HepG2 (cell line): ENCODE data around the gene MRNIP. TPM values are rescaled to one million over a fixed set of nuclear protein-coding genes. Genes with fewer than 3 reads are reported as not detected.

Experiments used
- ATAC-seq: fragments of 200-7000 bp; cut with Tn5 transposase; 3 replicates; pipeline ENCODE4 v1.9.1; 2020; ENCODE audit warnings: mild to moderate bottlenecking, moderate library complexity
- BruUV-seq: library from RNA; stranded (reverse); fragments of 400-500 nt; replicated peaks from 2 replicates; lab custom pipeline; 2021; lab: Mats Ljungman, UMichigan
- CTCF ChIA-PET: fragments of 300-600 bp; formaldehyde crosslinking; extraction: SDS; loops from one replicate; lab custom pipeline; 2021; ENCODE audit warnings: low total read pairs, inconsistent platforms, low intra/inter-chr PET ratio; lab: Yijun Ruan, JAX
- POLR2A ChIA-PET: fragments of 350-600 bp; sonication (Branson Sonifier 250); formaldehyde crosslinking; loops from one replicate; lab custom pipeline; 2020; ENCODE audit warnings: antibody characterized with exemption, inconsistent platforms; lab: Yijun Ruan, JAX
- DNase-seq: peaks from one replicate; pipeline ENCODE4 v3.0.0-alpha.2; 2015; ENCODE audit warnings: low spot score
- FAIRE-seq: peaks from 3 replicates; lab custom pipeline; 2011; peaks lifted over from hg19 to GRCh38; lab: Jason Lieb, UNC
- H2AFZ ChIP-seq: one replicate; pipeline ENCODE4 v1.6.1; 2011; ENCODE audit warnings: low read length, inconsistent platforms
- H3K27ac ChIP-seq: fragments of 300-600 bp; 3 replicates; pipeline ENCODE4 v1.8.0; 2011; ENCODE audit warnings: mixed run types, mild to moderate bottlenecking, mixed read lengths, low read length, inconsistent platforms; ENCODE audit not compliant: insufficient read depth; ENCODE audit errors: extremely low read length
- H3K27me3 ChIP-seq, 2 experiments: fragments of 200-600 bp in 1 of 2; 2 replicates in 1 of 2; 3 replicates in 1 of 2; pipeline versions ENCODE4 v1.6.0 to v1.8.0; 2011; ENCODE audit warnings: low read length in 2 of 2, mild to moderate bottlenecking in 2 of 2, moderate library complexity in 2 of 2, inconsistent platforms in 1 of 2; ENCODE audit not compliant: insufficient read depth in 2 of 2, control insufficient read depth in 1 of 2
- H3K36me3 ChIP-seq, 2 experiments: fragments of 200-600 bp in 1 of 2; replicated peaks in 1 of 2; 2 replicates in 1 of 2; 3 replicates in 1 of 2; pipeline versions ENCODE4 v1.5.1 to v1.8.0; 2011; ENCODE audit warnings: low read length in 2 of 2, inconsistent platforms in 1 of 2; ENCODE audit not compliant: insufficient read depth in 2 of 2, control insufficient read depth in 1 of 2
- H3K4me1 ChIP-seq: 2 replicates; pipeline ENCODE4 v1.5.1; 2012; ENCODE audit warnings: low read length, inconsistent platforms; ENCODE audit not compliant: insufficient read depth
- H3K4me2 ChIP-seq: 2 replicates; pipeline ENCODE4 v1.6.0; 2011; ENCODE audit warnings: low read depth, low read length, inconsistent platforms
- H3K4me3 ChIP-seq, 3 experiments: fragments of 200-600 bp in 1 of 3; sonication (generic), shearing (Covaris generic) in 1 of 3; replicated peaks in 1 of 3; 2 replicates each; pipeline ENCODE4 v1.5.1; 2011 to 2016; ENCODE audit warnings: low read length in 3 of 3, inconsistent platforms in 2 of 3, low read depth in 2 of 3, mild to moderate bottlenecking in 2 of 3, control low read depth in 1 of 3, mixed read lengths in 1 of 3; ENCODE audit not compliant: insufficient read depth in 1 of 3
- H3K79me2 ChIP-seq: one replicate; pipeline ENCODE4 v1.6.1; 2011; ENCODE audit warnings: low read length, inconsistent platforms; ENCODE audit not compliant: insufficient read depth
- H3K9ac ChIP-seq: 2 replicates; pipeline ENCODE4 v1.6.0; 2011; ENCODE audit warnings: mild to moderate bottlenecking, low read depth, low read length, inconsistent platforms; ENCODE audit not compliant: insufficient read depth
- H3K9me3 ChIP-seq: 2 replicates; pipeline ENCODE4 v1.5.1; 2012; ENCODE audit warnings: mild to moderate bottlenecking, low read length
- H4K20me1 ChIP-seq: 2 replicates; pipeline ENCODE4 v1.6.0; 2011; ENCODE audit warnings: inconsistent platforms, mild to moderate bottlenecking, low read length, moderate library complexity; ENCODE audit not compliant: insufficient read depth
- BCL3 ChIP-seq: sonication (generic); formaldehyde crosslinking; IDR thresholded peaks from 2 replicates; pipeline ENCODE4 v1.5.1; 2020; ENCODE audit warnings: mild to moderate bottlenecking, missing genetic modification reagents, moderate library complexity
- GATAD1 ChIP-seq: IDR thresholded peaks from 2 replicates; pipeline ENCODE4 v1.6.1; 2016; ENCODE audit warnings: missing genetic modification reagents, missing compliant biosample characterization
- HNF4A ChIP-seq: sonication (generic); formaldehyde crosslinking; IDR thresholded peaks from 2 replicates; pipeline ENCODE4 v1.4.0; 2020; ENCODE audit warnings: missing genetic modification reagents
- KMT2A ChIP-seq: sonication (generic); formaldehyde crosslinking; IDR thresholded peaks from 2 replicates; pipeline ENCODE4 v1.4.0; 2020; ENCODE audit warnings: missing genetic modification reagents
- LCORL ChIP-seq, 2 experiments: fragments of 450-650 bp in 1 of 2; sonication (generic) in 1 of 2; formaldehyde crosslinking in 1 of 2; IDR thresholded peaks; 2 replicates each; pipeline versions ENCODE4 v1.5.0 to v1.6.1; 2017 to 2020; ENCODE audit warnings: antibody characterized with exemption in 1 of 2, missing genetic modification reagents in 1 of 2
- MIER3 ChIP-seq: IDR thresholded peaks from 2 replicates; pipeline ENCODE4 v1.6.1; 2016; ENCODE audit warnings: missing compliant biosample characterization, borderline replicate concordance
- RARG ChIP-seq: sonication (generic); formaldehyde crosslinking; IDR thresholded peaks from 2 replicates; pipeline ENCODE4 v1.4.0; 2020; ENCODE audit warnings: low read depth, mild to moderate bottlenecking, missing genetic modification reagents
- RERE ChIP-seq: IDR thresholded peaks from 2 replicates; pipeline ENCODE4 v1.6.1; 2016; ENCODE audit warnings: low read depth, missing genetic modification reagents, missing compliant biosample characterization
- ZBTB33 ChIP-seq: sonication (generic); formaldehyde crosslinking; IDR thresholded peaks from 2 replicates; pipeline ENCODE4 v1.4.0; 2020; ENCODE audit warnings: missing genetic modification reagents
- ZFP82 ChIP-seq: sonication (generic); formaldehyde crosslinking; IDR thresholded peaks from 2 replicates; pipeline ENCODE4 v1.5.1; 2020; ENCODE audit warnings: mild to moderate bottlenecking, missing genetic modification reagents, borderline replicate concordance
- ZMAT5 ChIP-seq: sonication (generic); formaldehyde crosslinking; IDR thresholded peaks from 2 replicates; pipeline ENCODE4 v1.5.0; 2020; ENCODE audit warnings: mild to moderate bottlenecking, low read depth, missing genetic modification reagents, borderline replicate concordance
- ZNF7 ChIP-seq: IDR thresholded peaks from 2 replicates; pipeline ENCODE4 v1.6.1; 2016; ENCODE audit warnings: missing biosample characterization, missing genetic modification reagents
- WGBS: methylation state at CpG from one replicate; pipeline ENCODE4 v1.1.6; 2017; ENCODE audit warnings: low lambda C conversion rate; 5-methylcytosine and 5-hydroxymethylcytosine counted together
- in situ Hi-C: cut with HindIII; loops from 2 replicates; pipeline ENCODE4 v1.10.0; 2017; ENCODE audit warnings: low pct_unique_long_range_greater_than_20kb; ENCODE audit not compliant: extremely low pct_ligation_motif_present
- intact Hi-C: fragments of 100-400 bp; cut with micrococcal nuclease; formaldehyde crosslinking; loops from one replicate; pipeline ENCODE4 v1.10.0; 2022; ENCODE audit not compliant: unreplicated experiment
- polyA plus RNA-seq, 8 experiments: library from polyadenylated mRNA; depleted of rRNA in 3 of 8; stranded (reverse) in 7 of 8; unstranded in 1 of 8; fragments of >200 nt; fragmentation: Illumina TruSeq in 4 of 8; extraction: Trizol in 4 of 8; gene quantifications; 2 replicates each; pipeline versions ENCODE4 v1.2.1 to v1.2.3, GENCODE V29; 2011 to 2016; ENCODE audit warnings: low read depth in 4 of 8, missing spikeins in 1 of 8, mixed read lengths in 1 of 8; ENCODE audit not compliant: insufficient read depth in 1 of 8
- total RNA-seq, 5 experiments: library from RNA; depleted of rRNA; stranded (reverse); fragments of >200 nt; fragmentation: Illumina TruSeq; extraction: Trizol; gene quantifications; 2 replicates each; pipeline ENCODE4 v1.2.3, GENCODE V29; 2016; ENCODE audit warnings: low read depth in 1 of 5

The MRNIP gene
- total and polyA plus RNA-seq, 2 of the 13 experiments (the other 11 are each of a cell fraction or from before 2014, with no cell fraction given), result 15.5 to 34.1 TPM

- H3K4me3 ChIP-seq, result no peak overlapping the region
- H3K27ac ChIP-seq, result no peak overlapping the region
- no peak overlapping the region for H2AFZ ChIP-seq
- no peaks in the 10 kb centered on the region for H4K20me1 ChIP-seq
- DNase-seq (no peak), ATAC-seq (no peak), FAIRE-seq (no peak)
- 59% methylated on average over 17 of the region's 24 CpGs for WGBS
- no peaks in the 10 kb centered on the region for H3K9me3 ChIP-seq
- CTCF ChIA-PET, result no interaction called here
- in situ Hi-C loops, result no loop called here
- H3K4me1 ChIP-seq, result peaks cover 48% of the 10 kb centered on the region
- no peaks in the 10 kb centered on the region for H3K79me2 ChIP-seq
- H3K9ac ChIP-seq, result no peak overlapping the region
- intact Hi-C loops, result no loop called here
- POLR2A ChIA-PET, result interaction anchor here (1.1 to 1.5 kb wide), 2 partner anchors 31 to 39 kb away, joined by 3 read pairs; no protein-coding TSS in a partner anchor
- H3K4me2 ChIP-seq, result peak overlapping the region; percentile 10; the same call in 1 of the 2 replicates
- no peaks in the 10 kb centered on the region for H3K27me3 ChIP-seq
- no TSS peak for BruUV-seq
- H3K36me3 ChIP-seq, result peaks cover under 1 to 1% of the 10 kb centered on the region in 2 experiments; a peak in 2 of 5 replicates
- TF ChIP-seq MIER3 (CRISPR knock-in tag) (no peak), ZNF7 (CRISPR knock-in tag) (no peak), ZFP82 (CRISPR knock-in tag) (no peak), ZMAT5 (CRISPR knock-in tag) (no peak), LCORL (IDR thresholded peaks at IDR 0.05) (no peak), LCORL (CRISPR knock-in tag; IDR thresholded peaks at IDR 0.05) (peak; percentile 41; the same call in 1 of the 2 replicates), HNF4A (CRISPR knock-in tag) (peak; percentile 57), ZBTB33 (peak; percentile 88), RARG (CRISPR knock-in tag) (no peak), GATAD1 (CRISPR knock-in tag) (no peak), RERE (CRISPR knock-in tag) (no peak), BCL3 (CRISPR knock-in tag) (no peak), KMT2A (CRISPR knock-in tag) (no peak)
Observed at GRCh38 chr5:179792612-179793467, 65.8 kb downstream of the MRNIP start.
